Activated gamma-delta T cell treated with anti-CD3 and anti-CD28 coated beads, Interleukin-2, amount 50 U/mL, for 16 hours (primary cell): ENCODE results near the gene ALK.

Experiments used
- DNase-seq: peaks from one replicate; pipeline ENCODE4 v3.0.0-alpha.2; 2020; ENCODE audit warnings: low read depth

Gene ALK

DNA sequence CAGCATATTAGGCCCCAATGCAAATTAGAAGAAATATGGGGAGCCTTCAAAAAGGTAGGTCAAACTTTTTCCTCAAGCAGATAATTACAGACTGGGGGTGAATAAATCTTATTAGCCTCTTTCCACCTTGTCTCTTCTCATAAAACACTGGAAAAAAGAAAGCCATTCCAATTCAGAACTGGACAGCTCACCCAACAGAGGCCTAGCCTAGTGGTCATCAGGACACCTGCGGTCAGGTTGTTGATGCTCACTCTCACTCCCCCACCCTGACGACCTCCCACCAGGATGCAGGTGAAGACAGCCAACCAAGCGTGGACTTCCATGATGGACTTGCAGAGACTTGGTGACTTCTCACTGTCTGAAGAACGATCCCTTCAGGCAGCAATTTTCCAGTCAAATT lies 207.1 kb downstream of the ALK start:
- no peak for DNase-seq

DNA sequence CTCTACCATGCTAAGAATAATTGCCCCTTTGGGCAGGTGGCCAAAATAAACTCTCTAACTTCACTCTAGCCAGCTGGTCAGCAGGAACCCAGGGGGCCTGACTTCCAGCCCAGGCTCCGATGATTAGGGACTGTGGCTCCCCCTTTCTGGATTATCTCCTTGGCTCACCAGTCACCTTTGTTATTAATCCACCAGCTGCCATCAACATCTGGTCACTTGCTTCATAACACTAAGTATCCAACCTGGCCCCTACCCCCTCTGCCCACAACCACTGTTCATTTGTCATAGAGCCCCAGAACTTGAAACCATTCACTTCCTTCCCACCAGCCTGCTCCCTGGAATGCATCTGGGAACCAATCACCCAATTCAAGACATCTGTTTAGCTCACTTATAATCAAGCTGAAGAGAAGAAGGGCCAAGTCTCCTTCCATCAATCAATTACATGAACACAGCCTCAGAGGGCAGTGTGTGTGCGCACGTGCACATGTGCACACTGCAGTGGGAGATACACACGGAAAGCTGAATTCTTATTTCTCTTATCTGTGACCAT lies 215.1 kb downstream of the ALK start:
- no peak for DNase-seq

DNA sequence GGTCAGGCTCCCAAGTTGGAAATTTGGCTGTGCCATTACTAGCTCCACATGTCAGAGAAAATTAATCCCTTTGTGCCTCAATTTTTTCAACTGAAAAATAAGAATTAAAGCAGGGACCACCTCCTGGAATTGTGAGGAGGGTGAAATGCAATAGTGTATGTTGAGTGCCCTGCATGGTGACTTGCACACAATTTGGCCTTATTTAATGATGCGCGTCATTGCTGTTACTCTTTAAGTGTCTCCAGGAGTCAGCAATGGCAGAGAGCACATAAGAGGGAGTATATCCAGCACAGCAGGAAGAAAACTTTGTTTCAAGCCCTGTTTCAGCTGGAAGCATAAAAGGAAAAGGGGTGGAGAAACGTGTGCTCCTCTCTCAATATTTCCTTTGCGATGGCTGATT lies 215.8 kb downstream of the ALK start:
- DNase-seq: no peak

DNA sequence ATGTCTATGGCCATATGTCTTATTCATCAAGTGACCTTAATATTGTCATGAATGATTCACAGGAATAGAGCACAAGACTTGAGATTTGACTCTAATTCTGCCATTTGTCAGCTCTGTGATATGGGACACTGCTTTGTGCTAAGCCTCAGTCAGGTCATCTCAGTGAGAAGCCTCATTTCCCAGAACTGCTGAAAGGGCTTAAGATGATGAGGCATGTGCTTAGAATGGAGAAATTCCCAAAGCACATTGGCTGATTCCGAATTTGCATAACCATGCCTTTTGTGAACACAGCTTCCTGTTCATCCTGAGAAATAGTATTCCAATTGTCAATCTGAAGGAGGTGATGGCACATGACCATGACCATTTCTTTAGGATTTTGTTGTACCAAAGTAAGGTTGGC lies 218.1 kb downstream of the ALK start:
- no peak for DNase-seq

DNA sequence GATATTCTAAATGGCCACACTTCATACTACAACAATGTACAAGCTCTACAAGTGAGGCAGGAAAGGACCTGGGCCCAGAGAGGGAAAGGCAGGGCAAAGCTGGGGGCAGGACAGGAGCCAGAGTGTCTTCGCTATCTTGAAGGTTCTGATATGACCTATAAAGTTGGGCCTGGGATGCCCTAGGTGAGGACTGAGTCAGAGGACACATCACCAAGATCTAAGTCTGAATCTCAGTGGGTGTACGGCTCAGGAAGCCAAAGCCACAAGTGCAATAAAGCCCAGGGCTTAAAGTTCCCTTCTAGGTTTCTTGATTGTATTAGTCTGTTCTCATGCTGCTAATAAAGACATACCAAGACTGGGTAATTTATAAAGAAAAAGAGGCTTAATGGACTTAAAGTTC lies 219.1 kb downstream of the ALK start:
- DNase-seq: no peak

DNA sequence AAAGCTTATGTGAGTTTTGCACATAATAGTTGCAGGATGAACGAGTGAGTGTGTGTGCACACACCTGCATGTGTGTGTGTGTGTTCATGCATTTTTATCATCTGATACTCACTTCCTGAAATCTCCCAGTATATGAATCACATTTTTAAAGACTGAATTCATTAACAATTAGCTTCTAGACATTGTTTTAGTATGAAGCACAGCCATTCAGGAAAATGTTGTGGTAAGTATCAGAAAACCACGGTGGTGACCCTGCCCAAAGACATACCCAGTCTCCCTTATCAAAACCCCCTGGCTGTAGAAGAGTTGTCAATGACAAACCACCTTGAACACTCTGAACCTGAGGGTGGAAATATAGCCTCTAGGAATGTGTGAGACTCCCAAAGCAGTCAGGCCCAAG lies 220.8 kb downstream of the ALK start:
- DNase-seq: no peak

DNA sequence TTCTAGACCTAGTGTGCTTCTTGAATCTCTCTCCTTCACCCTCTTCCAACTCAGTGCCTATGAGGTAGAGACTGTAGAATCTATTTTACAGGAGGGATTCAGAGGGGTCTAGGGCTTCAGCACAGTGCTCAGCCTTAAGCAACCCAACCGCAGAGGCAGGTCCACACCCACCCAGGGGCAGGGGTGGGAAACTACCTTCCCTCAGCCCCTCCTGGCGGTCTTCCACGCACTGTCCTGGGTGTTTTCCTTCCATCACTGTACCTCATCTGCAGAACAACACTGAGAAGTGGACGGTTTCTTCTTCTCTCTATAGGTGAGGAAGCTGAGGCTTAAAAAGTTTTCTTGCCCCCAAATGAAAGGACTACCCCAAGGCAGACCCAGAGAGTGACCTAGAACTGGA lies 222.3 kb downstream of the ALK start:
- no peak for DNase-seq

DNA sequence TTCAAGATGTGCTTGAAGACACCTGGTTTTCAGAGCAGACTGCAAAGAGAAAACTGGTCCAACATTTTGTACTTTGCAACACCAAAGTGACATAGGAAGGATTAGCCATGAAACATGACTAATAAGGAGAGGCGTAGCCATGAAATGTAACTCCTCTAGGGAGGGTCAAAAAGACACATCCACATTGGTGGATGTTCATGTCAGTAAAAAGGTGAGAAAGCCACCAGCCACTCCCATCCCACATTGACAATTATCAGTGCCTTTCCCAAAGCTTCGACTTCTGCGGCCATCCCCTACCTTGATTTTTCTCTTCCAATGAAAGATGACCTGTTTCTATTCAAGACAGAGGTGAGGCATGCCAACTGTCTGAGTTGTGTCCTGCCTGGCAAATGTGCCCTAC lies 223.2 kb downstream of the ALK start:
- DNase-seq: no peak

DNA sequence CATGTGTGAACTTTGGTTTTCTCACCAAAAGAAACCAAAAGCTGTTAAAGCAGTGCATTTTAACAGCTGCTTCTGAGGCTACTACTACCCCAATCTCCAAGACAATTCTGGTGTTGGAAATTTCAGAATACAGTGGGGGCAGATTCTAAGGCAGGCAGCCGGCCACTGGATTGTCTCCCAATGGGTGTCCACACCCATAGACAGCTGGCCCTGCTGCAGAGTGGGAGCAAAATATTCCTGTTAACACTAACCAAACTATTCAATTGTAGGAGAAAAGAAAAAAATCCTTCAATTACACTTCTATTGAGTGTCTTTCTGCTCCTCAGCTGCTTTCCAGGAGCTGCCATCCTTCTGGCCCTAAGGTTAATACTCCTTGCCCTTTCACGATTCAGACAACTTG lies 223.7 kb downstream of the ALK start:
- no peak for DNase-seq

DNA sequence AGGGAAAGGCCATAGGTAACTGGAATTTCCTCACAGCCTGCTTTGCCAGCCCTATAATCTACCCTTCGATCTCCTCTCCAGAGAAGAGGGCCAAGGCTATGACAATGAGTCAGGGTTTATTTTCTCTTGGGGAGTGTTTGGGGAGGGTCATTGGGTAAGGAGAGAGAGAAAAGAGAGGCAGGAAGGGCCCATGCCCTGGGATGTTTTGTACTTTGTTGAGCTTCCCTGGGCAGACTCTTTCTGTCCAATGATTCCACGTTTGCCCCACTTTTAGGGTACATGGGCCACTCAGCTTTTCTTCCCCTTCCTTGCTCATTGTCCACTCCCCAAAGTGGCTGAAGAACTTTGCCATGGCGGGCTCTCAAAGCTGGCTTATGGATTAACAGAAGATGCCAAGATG lies 224.2 kb downstream of the ALK start:
- no peak for DNase-seq

DNA sequence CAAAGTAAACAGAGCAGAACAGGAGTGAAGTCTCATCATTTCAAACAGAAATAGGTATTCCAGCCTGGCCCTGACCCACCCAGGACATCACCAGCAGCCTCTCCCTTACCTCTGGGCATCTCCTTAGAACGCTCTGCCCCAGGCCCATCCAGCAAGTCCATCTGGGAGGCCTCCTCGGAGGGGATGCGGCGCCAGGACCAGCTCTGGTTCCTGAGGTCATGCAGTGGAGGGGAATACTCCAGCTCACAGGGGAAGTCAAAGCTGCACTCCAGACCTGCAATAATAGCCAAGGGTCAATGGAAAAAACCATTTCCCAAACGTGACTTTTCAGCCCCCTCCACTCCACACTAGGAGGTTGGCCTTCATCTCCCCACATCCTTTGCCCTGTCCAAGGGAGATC lies 226.6 kb downstream of the ALK start:
- DNase-seq: no peak

DNA sequence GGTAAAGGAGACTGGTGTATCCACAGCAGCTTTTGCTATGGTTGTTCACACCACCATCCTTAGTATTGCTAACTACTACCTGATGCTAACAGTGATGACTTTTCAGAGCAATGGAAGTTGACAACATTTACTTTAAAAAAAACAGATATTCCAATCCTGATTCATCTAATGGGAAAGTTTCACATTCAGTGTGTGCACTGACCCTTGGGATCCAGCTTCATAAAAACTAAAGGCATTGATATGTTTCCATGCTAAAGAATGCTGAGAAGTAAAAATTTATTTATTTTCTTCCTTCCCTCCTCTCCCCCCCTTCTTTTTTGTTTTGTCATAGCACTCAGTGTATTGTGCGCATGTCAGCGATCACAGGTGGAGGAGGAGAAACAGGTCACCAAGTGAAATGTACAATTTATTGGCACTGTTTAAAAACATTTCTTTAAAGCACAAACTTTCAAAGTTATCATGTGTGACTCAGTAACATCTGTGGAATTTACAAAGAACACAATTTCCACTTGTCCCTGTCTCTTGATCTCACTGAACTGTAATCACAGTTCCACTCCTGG lies 229.9 kb downstream of the ALK start:
- DNase-seq: no peak

DNA sequence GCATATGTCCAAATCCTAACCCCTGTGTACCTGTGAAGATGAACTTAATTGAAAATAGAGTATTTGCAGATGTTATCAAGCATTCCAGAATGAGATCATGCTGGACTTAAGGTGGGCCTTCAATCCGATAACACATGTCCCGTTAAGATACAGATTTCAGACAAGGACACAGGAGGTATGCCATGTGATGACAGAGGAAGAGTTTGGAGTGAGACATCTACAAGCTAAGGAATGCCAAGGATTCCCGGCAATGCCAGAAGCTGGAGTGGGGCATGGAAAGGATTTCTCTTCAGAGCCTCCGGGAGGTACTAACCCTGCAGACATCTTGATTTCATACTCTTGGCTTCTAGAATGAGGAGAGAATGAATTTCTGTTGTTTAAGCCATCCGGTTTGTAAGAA lies 231.7 kb downstream of the ALK start:
- no peak for DNase-seq

DNA sequence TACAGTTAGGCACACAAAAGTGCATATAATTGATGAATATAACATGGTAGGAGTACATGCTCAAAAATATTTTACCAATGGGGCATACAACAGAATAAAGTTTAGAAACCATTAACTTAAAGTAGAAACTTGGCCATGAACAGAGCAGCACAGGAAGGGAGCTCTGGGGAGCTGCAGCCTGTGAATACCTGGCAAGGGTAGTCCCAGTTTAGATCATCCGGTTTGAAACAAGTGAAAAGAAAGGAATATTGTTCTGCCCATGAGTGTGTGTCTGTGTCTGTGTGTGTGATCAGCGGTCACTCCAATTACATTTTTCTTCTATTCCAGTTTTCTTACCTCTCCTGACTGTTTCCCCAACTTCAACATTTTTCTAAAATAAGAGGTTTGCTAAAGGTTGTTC lies 233.0 kb downstream of the ALK start:
- DNase-seq: no peak

DNA sequence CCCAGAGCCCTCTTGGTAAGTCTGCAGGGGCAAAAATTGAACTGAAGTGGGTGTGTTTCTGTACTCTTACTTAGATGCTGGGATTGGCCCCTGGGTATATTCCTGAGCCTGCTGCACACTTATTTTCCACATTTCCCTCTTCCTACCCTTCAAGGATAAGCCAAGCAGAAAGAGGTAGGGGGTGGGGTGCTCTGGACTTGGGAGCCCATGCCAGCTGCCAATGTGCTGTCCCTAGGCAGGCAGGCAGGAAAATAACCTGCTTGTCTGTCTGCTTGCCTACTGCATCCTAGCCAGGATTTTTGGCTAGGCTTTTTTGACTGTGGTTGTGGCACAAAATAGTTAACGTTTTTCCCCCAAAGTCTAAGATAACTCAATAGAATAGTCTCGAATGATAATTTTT lies 234.3 kb downstream of the ALK start:
- DNase-seq: no peak

DNA sequence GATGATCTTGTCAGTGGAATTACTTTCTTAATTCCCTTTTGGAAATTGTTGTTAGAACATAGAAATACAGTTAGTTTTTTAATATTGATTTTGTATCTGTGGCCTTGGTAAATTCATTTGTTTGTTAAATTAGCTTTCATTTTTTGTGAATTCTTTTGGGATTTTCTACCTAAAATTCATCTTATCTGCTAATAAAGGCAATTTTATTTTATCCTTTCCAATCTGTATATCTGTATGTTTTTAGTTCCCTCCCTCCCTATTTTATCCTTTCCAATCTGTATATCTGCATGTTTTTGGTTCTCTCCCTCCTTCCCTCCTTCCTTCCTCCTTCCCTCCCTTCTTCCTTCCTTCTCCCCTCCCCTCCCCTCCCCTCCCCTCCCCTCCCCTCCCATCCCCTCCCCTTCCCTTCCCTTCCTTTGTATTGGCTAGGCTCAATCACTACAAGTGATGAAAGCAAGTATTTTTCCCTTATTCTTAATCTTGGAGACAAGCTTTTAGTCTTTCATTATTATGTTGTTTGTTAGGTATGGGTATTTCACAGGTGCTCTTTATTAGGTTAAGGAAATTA lies 244.4 kb downstream of the ALK start:
- no peak for DNase-seq

DNA sequence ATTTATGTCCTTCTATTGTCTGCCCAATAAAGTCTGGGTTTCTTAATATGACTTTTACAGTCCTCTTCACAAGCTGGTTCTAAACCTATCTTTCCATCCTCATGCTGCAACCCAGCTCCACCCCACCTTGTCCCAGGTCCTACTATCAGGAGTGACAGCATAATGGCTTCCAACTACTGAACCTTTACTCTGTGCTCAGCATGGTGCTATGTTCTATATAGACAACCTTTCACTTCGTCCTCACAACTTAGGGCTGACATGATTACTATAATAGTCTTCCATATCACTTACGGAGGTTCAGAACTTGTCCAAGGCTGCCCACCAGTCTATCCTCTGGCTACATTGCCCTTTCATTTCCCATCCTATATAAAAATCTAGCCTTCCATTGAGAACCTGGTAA lies 256.8 kb downstream of the ALK start:
- no peak for DNase-seq

DNA sequence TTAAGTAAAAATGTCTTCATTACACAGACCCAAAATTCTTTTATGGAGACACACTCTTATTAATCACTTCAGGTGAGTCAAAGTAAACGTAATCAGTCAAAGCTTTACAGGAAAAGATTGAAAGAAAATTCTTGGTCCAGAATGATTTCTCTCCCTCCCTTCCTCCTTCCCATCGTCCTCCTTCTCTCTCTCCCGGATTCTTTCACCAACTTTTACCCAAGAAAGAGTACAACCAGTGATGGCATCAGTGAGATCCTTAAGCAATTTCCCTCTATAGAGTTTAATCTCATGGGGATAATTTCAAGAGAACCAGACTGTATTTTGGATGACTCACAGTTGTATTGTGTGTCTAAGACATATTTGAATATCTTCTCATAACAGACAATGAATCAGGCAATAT lies 258.1 kb downstream of the ALK start:
- no peak for DNase-seq

DNA sequence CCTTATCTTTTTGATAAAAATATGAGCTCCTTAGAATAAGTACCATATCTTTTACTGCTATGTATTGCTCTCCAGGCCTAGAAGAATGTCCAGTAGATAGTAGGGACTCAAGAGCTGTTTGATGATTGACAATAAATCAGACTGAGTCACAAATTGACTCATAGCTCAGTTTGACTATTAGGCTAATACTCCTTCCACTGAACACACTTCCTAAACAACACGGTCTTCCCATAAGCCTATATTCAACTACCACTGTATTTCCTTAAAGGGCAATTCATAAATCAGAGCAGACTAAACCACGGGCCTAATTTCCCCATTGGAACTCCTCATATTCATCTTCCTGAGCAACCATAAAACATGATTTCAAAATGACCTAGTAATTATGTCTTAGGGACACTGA lies 258.5 kb downstream of the ALK start:
- no peak for DNase-seq

DNA sequence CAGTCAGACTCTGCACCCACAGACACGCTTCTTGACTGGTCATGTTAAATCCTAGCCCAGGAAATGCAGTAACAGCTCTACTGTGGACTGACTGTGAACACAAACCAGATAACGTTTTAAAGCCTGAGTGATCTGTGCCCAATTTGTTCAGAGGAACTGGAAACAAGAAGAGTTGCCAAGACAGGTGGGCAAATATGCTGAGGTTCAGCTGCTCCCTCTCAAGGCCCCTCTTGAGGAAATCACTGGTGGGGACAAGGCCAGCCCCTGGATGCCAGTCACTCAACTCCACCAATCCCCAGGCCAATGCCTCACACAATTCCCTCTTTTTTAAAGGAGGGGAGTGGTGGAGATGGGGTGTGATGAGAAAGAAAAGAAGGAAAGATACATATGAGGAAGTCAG lies 261.2 kb downstream of the ALK start:
- DNase-seq: no peak

DNA sequence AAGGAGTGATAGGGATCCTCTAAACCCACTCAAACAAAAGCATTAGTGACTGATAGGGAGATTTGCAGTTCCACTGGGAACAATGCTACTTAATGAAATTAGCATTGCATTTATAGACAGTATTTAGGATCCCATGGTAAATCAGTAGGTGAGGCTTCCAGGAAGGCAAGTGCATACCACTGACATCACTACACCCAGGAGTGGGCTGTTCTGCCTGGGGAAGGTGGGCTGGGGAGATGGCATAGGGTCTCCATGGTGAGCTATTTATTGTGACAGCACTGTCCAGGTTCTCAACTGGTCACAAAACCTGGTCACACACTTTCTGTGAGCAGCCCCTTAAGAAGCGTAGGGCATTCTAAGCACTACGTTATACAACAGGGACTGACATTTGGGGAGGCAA lies 262.2 kb downstream of the ALK start:
- no peak for DNase-seq

DNA sequence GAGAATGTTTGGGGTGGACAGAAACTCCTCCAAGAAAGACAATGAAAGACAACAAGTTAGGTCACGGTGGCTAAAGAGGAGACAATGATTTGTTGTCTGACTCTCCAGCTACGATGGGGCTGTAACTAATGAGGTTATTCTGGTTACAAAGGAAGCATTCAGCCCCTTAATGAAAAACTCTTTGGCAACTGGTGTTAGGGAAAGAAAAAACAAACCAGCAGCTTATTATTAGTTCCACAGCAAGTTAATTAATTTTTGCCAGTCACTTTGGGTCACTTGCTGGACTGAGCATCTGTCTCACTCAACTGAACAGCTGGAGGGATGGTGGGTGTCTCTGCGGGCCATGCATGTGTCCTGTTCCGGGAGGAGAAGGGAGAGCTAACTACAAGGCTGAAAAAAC lies 263.7 kb downstream of the ALK start:
- no peak for DNase-seq

DNA sequence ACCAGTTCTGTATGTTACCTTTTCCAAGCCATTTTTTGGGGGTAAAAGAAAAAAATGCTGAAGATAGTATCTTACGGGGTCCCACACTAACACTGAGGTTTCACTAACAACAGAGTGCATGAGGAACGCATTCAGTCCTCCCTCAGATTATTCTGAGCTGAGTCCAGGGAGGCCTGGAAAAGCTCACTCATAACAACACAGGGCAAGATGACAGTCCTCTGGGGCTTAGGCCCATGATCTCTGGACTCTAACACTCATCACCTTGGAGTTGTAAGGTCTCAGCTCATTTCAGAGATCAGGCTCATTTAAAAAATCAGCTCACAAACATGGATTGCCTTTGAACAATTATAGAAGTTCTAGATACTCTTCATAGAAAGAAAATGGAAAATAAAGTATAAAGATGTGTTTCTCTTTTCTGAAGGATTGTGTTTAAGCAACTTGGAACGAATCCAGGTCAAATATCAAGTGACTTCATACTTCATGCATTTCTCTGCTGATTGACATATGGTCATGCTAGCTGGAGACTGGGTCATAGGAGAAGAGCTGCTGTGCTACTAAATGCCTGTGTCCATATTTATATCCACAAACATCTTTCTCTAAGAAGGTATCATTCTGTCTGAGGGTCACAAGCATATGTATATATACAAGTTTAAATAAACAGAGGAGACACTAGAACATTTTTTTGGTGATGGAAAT lies 265.8 kb downstream of the ALK start:
- no peak for DNase-seq

DNA sequence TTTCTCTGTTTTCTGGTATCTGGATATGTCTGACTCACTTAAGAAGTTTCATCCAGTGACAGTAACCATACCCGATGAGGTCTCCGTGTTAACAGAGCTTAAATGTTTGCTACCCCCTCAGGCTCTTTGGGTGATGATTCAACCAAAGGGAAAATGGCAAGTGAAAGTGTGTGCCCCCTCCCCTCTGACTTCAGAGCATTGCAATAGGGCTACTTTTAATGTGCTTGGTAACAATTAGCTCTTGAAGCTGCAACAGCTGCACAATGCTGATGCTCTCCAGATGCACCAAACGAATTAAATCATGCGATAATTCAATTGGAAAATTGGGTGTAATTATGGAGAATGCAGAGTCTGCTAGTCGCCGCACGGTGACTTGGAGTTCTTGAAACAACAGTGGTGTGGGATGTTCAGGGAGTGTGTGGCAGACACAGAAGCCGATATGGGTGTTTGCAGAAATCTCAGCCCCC lies 270.7 kb downstream of the ALK start:
- no peak for DNase-seq
